ENCODE data around the gene ZIM2.
"Not testable (repeated sequence)": the region's sequence is repeated elsewhere in the genome, so short reads cannot be mapped to it uniquely, and the experiment has no call there.

Gene ZIM2

GRCh38 chr19:56860409-56860808 lies 19.9 kb upstream of the ZIM2 start:
- H3K27me3 ChIP-seq (replicated peaks in 2 of 5; ENCODE audit: control insufficient read depth in 4 of 5, insufficient read depth in 5 of 5, low read length in 4 of 5); POLR2A ChIA-PET; H3K4me1 ChIP-seq (ENCODE audit: control extremely low read depth in 1 of 4, control insufficient read depth in 4 of 4, insufficient read depth in 4 of 4, low read length in 3 of 4); H3K27ac ChIP-seq (ENCODE audit: insufficient read depth in 1 of 2, low read depth in 1 of 2, low read length in 2 of 2, poor library complexity in 1 of 2, severe bottlenecking in 2 of 2); H3K36me3 ChIP-seq (ENCODE audit: control insufficient read depth in 4 of 4, insufficient read depth in 4 of 4, low read length in 3 of 4); CTCF ChIA-PET; H3K4me3 ChIP-seq (ENCODE audit: control insufficient read depth in 1 of 7, extremely low read depth in 1 of 7, insufficient read depth in 4 of 7, low read depth in 2 of 7, low read length in 6 of 7); DNase-seq: not testable (repeated sequence)
- peaks cover 0 to 18% (median 9%) of the 10 kb centered on the region in 5 experiments for H3K9me3 ChIP-seq (ENCODE audit: control extremely low read depth in 1 of 5, control insufficient read depth in 4 of 5, insufficient read depth in 2 of 5, low read depth in 1 of 5, low read length in 4 of 5)
- WGBS (ENCODE audit: insufficient coverage), result no CpG with 5 or more reads among the region's 10 CpGs

GRCh38 chr19:56858026-56858425 lies 17.5 kb upstream of the ZIM2 start:
- 100% methylated on average over 3 of the region's 4 CpGs for WGBS (ENCODE audit: insufficient coverage)
- Histone ChIP-seq H3K36me3 (ENCODE audit: control insufficient read depth in 4 of 4, insufficient read depth in 4 of 4, low read length in 3 of 4) (no peaks in the 10 kb centered on the region), H3K27me3 (replicated peaks in 2 of 5; ENCODE audit: control insufficient read depth in 4 of 5, insufficient read depth in 5 of 5, low read length in 4 of 5) (peaks cover 0 to 3% (median 0%) of the 10 kb centered on the region in 5 experiments), H3K4me3 (ENCODE audit: control insufficient read depth in 1 of 7, extremely low read depth in 1 of 7, insufficient read depth in 4 of 7, low read depth in 2 of 7, low read length in 6 of 7) (no peak overlapping the region), H3K4me1 (ENCODE audit: control extremely low read depth in 1 of 4, control insufficient read depth in 4 of 4, insufficient read depth in 4 of 4, low read length in 3 of 4) (no peaks in the 10 kb centered on the region), H3K9me3 (ENCODE audit: control extremely low read depth in 1 of 5, control insufficient read depth in 4 of 5, insufficient read depth in 2 of 5, low read depth in 1 of 5, low read length in 4 of 5) (peaks cover 0 to 13% (median 3%) of the 10 kb centered on the region in 5 experiments), H3K27ac (ENCODE audit: insufficient read depth in 1 of 2, low read depth in 1 of 2, low read length in 2 of 2, poor library complexity in 1 of 2, severe bottlenecking in 2 of 2) (no peak overlapping the region)
- CTCF ChIA-PET, result no interaction called here
- POLR2A ChIA-PET, result no interaction called here
- no peak for DNase-seq

GRCh38 chr19:56856822-56857221 lies 16.3 kb upstream of the ZIM2 start:
- no peaks in the 10 kb centered on the region for H3K4me1 ChIP-seq (ENCODE audit: control extremely low read depth in 1 of 4, control insufficient read depth in 4 of 4, insufficient read depth in 4 of 4, low read length in 3 of 4)
- POLR2A ChIA-PET, result no interaction called here
- no peak overlapping the region for H3K4me3 ChIP-seq (ENCODE audit: control insufficient read depth in 1 of 7, extremely low read depth in 1 of 7, insufficient read depth in 4 of 7, low read depth in 2 of 7, low read length in 6 of 7)
- no peak for DNase-seq
- no peaks in the 10 kb centered on the region for H3K36me3 ChIP-seq (ENCODE audit: control insufficient read depth in 4 of 4, insufficient read depth in 4 of 4, low read length in 3 of 4)
- peaks cover 0 to 13% (median 3%) of the 10 kb centered on the region in 5 experiments for H3K9me3 ChIP-seq (ENCODE audit: control extremely low read depth in 1 of 5, control insufficient read depth in 4 of 5, insufficient read depth in 2 of 5, low read depth in 1 of 5, low read length in 4 of 5)
- no peak overlapping the region for H3K27ac ChIP-seq (ENCODE audit: insufficient read depth in 1 of 2, low read depth in 1 of 2, low read length in 2 of 2, poor library complexity in 1 of 2, severe bottlenecking in 2 of 2)
- H3K27me3 ChIP-seq (replicated peaks in 2 of 5; ENCODE audit: control insufficient read depth in 4 of 5, insufficient read depth in 5 of 5, low read length in 4 of 5), result peaks cover 0 to 3% (median 0%) of the 10 kb centered on the region in 5 experiments
- CTCF ChIA-PET, result no interaction called here
- WGBS (ENCODE audit: insufficient coverage), result 60% methylated on average over 1 of the region's 3 CpGs

- CTCF ChIA-PET, result not testable (repeated sequence)
- WGBS (ENCODE audit: insufficient coverage), result 100% methylated on average over 1 of the region's 2 CpGs
Observed at GRCh38 chr19:56852361-56852760, 11.8 kb upstream of the ZIM2 start.

GRCh38 chr19:56848166-56848565 lies 7.6 kb upstream of the ZIM2 start:
- 92% methylated on average over 2 of the region's 4 CpGs for WGBS (ENCODE audit: insufficient coverage)
- ChIA-PET POLR2A (no interaction called here), CTCF (no interaction called here)
- H3K4me1 ChIP-seq (ENCODE audit: control extremely low read depth in 1 of 4, control insufficient read depth in 4 of 4, insufficient read depth in 4 of 4, low read length in 3 of 4), result no peaks in the 10 kb centered on the region
- DNase-seq, result no peak
- H3K27me3 ChIP-seq (replicated peaks in 2 of 5; ENCODE audit: control insufficient read depth in 4 of 5, insufficient read depth in 5 of 5, low read length in 4 of 5), result peaks cover 0 to 8% (median 2%) of the 10 kb centered on the region in 5 experiments
- H3K9me3 ChIP-seq (ENCODE audit: control extremely low read depth in 1 of 5, control insufficient read depth in 4 of 5, insufficient read depth in 2 of 5, low read depth in 1 of 5, low read length in 4 of 5), result peaks cover 0 to 3% (median 2%) of the 10 kb centered on the region in 5 experiments
- H3K27ac ChIP-seq (ENCODE audit: insufficient read depth in 1 of 2, low read depth in 1 of 2, low read length in 2 of 2, poor library complexity in 1 of 2, severe bottlenecking in 2 of 2), result no peak overlapping the region
- no peaks in the 10 kb centered on the region for H3K36me3 ChIP-seq (ENCODE audit: control insufficient read depth in 4 of 4, insufficient read depth in 4 of 4, low read length in 3 of 4)
- H3K4me3 ChIP-seq (ENCODE audit: control insufficient read depth in 1 of 7, extremely low read depth in 1 of 7, insufficient read depth in 4 of 7, low read depth in 2 of 7, low read length in 6 of 7), result no peak overlapping the region

More at GRCh38 chr19:56852361-56852760, 11.8 kb upstream of the ZIM2 start:
- peaks cover 2 to 11% (median 3%) of the 10 kb centered on the region in 5 experiments for H3K9me3 ChIP-seq (ENCODE audit: control extremely low read depth in 1 of 5, control insufficient read depth in 4 of 5, insufficient read depth in 2 of 5, low read depth in 1 of 5, low read length in 4 of 5)
- H3K27me3 ChIP-seq (replicated peaks in 2 of 5; ENCODE audit: control insufficient read depth in 4 of 5, insufficient read depth in 5 of 5, low read length in 4 of 5); H3K4me3 ChIP-seq (ENCODE audit: control insufficient read depth in 1 of 7, extremely low read depth in 1 of 7, insufficient read depth in 4 of 7, low read depth in 2 of 7, low read length in 6 of 7); H3K4me1 ChIP-seq (ENCODE audit: control extremely low read depth in 1 of 4, control insufficient read depth in 4 of 4, insufficient read depth in 4 of 4, low read length in 3 of 4); H3K36me3 ChIP-seq (ENCODE audit: control insufficient read depth in 4 of 4, insufficient read depth in 4 of 4, low read length in 3 of 4); DNase-seq; POLR2A ChIA-PET; H3K27ac ChIP-seq (ENCODE audit: insufficient read depth in 1 of 2, low read depth in 1 of 2, low read length in 2 of 2, poor library complexity in 1 of 2, severe bottlenecking in 2 of 2): not testable (repeated sequence)

GRCh38 chr19:56842412-56842811 lies 1.9 kb upstream of the ZIM2 start:
- Histone ChIP-seq H3K36me3 (ENCODE audit: control insufficient read depth in 4 of 4, insufficient read depth in 4 of 4, low read length in 3 of 4) (no peaks in the 10 kb centered on the region), H3K4me3 (ENCODE audit: control insufficient read depth in 1 of 7, extremely low read depth in 1 of 7, insufficient read depth in 4 of 7, low read depth in 2 of 7, low read length in 6 of 7) (no peak overlapping the region), H3K27me3 (replicated peaks in 2 of 5; ENCODE audit: control insufficient read depth in 4 of 5, insufficient read depth in 5 of 5, low read length in 4 of 5) (peaks cover 0 to 33% (median 11%) of the 10 kb centered on the region in 5 experiments), H3K9me3 (ENCODE audit: control extremely low read depth in 1 of 5, control insufficient read depth in 4 of 5, insufficient read depth in 2 of 5, low read depth in 1 of 5, low read length in 4 of 5) (peaks cover 0 to 20% (median 6%) of the 10 kb centered on the region in 5 experiments), H3K27ac (ENCODE audit: insufficient read depth in 1 of 2, low read depth in 1 of 2, low read length in 2 of 2, poor library complexity in 1 of 2, severe bottlenecking in 2 of 2) (no peak overlapping the region), H3K4me1 (ENCODE audit: control extremely low read depth in 1 of 4, control insufficient read depth in 4 of 4, insufficient read depth in 4 of 4, low read length in 3 of 4) (peaks cover 0 to 12% (median 9%) of the 10 kb centered on the region in 4 experiments)
- WGBS (ENCODE audit: insufficient coverage), result 100% methylated on average over 1 of the region's 1 CpG
- ChIA-PET POLR2A (no interaction called here), CTCF (no interaction called here)
- DNase-seq, result no peak

GRCh38 chr19:56841193-56841543 lies 642 bp upstream of the ZIM2 start:
- 49% methylated on average over 9 of the region's 12 CpGs for WGBS (ENCODE audit: insufficient coverage)
- H3K4me1 ChIP-seq (ENCODE audit: control extremely low read depth in 1 of 4, control insufficient read depth in 4 of 4, insufficient read depth in 4 of 4, low read length in 3 of 4), result peaks cover 0 to 17% (median 11%) of the 10 kb centered on the region in 4 experiments
- no peak overlapping the region for H3K4me3 ChIP-seq (ENCODE audit: control insufficient read depth in 1 of 7, extremely low read depth in 1 of 7, insufficient read depth in 4 of 7, low read depth in 2 of 7, low read length in 6 of 7)
- peak in 2 of 3 donors; percentile 3 to 9 for DNase-seq
- POLR2A ChIA-PET, result no interaction called here
- H3K9me3 ChIP-seq (ENCODE audit: control extremely low read depth in 1 of 5, control insufficient read depth in 4 of 5, insufficient read depth in 2 of 5, low read depth in 1 of 5, low read length in 4 of 5), result peaks cover 0 to 20% (median 7%) of the 10 kb centered on the region in 5 experiments
- no peak overlapping the region for H3K27ac ChIP-seq (ENCODE audit: insufficient read depth in 1 of 2, low read depth in 1 of 2, low read length in 2 of 2, poor library complexity in 1 of 2, severe bottlenecking in 2 of 2)
- H3K27me3 ChIP-seq (replicated peaks in 2 of 5; ENCODE audit: control insufficient read depth in 4 of 5, insufficient read depth in 5 of 5, low read length in 4 of 5), result peaks cover 0 to 33% (median 11%) of the 10 kb centered on the region in 5 experiments
- CTCF ChIA-PET, result no interaction called here
- no peaks in the 10 kb centered on the region for H3K36me3 ChIP-seq (ENCODE audit: control insufficient read depth in 4 of 4, insufficient read depth in 4 of 4, low read length in 3 of 4)

All from common myeloid progenitor, CD34-positive (primary cell).